ENCODE measurements around the gene ADAMTS10.

DNA sequence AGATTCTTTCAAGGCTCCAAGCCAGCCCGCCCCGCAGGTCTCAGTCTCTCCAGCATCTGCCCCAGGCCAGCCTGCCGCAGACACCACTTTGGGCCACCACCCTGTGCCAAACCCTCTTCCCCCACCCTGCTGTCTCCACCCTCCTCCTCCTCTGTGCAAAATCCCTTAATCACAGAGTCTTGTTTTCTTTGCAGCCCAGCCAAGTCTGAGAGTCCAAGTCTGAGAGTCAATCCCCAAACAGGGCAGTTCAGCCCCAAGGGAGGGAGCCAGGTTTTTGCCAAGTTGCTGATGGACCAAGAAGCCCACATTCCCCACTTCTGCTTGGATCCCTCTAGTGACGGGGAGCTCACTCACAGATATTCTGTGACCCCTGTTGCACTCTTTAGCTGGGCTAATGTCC is 3.1 kb downstream of the ADAMTS10 start:
- no peak for TF ChIP-seq EZH2phosphoT487 (IDR thresholded peaks at IDR 0.05)
- TF ChIP-seq, protein P1, sequence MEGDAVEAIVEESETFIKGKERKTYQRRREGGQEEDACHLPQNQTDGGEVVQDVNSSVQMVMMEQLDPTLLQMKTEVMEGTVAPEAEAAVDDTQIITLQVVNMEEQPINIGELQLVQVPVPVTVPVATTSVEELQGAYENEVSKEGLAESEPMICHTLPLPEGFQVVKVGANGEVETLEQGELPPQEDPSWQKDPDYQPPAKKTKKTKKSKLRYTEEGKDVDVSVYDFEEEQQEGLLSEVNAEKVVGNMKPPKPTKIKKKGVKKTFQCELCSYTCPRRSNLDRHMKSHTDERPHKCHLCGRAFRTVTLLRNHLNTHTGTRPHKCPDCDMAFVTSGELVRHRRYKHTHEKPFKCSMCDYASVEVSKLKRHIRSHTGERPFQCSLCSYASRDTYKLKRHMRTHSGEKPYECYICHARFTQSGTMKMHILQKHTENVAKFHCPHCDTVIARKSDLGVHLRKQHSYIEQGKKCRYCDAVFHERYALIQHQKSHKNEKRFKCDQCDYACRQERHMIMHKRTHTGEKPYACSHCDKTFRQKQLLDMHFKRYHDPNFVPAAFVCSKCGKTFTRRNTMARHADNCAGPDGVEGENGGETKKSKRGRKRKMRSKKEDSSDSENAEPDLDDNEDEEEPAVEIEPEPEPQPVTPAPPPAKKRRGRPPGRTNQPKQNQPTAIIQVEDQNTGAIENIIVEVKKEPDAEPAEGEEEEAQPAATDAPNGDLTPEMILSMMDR (IDR thresholded peaks at IDR 0.05) = no peak
